Lower leg skin (tissue), 4 donors: ENCODE data around the gene KCNQ1OT1. TPM values are rescaled to one million over a fixed set of nuclear protein-coding genes. Genes with fewer than 3 reads are reported as not detected.

Experiments used
- DNase-seq, 2 donors: peaks; one replicate each; pipeline ENCODE4 v3.0.0-alpha.2; 2019; ENCODE audit warnings: low spot score in 2 of 2
- H3K4me3 ChIP-seq: fragments of 200-600 bp; sonication (generic); 2 replicates; pipeline ENCODE4 v1.5.1; 2017; ENCODE audit warnings: mild to moderate bottlenecking, low read depth; ENCODE audit not compliant: poor library complexity, severe bottlenecking
- POLR2A ChIP-seq, 2 donors: fragments of 450-650 bp; IDR thresholded peaks; one replicate each; pipeline ENCODE4 v1.6.1; 2016 to 2017; ENCODE audit warnings: antibody characterized with exemption in 2 of 2, mild to moderate bottlenecking in 1 of 2, moderate library complexity in 1 of 2
- WGBS, 2 donors: methylation state at CpG; one replicate each; pipeline ENCODE4 v1.1.5; 2018; 5-methylcytosine and 5-hydroxymethylcytosine counted together
- intact Hi-C: fragments of 100-400 bp; cut with DNase I; formaldehyde crosslinking; loops from one replicate; pipeline ENCODE4 v1.15.0; 2023; ENCODE audit warnings: low total_unique reads
- total RNA-seq, 4 donors: library from RNA; depleted of rRNA; stranded (reverse); fragments of >200 nt; gene quantifications; one replicate each; pipeline ENCODE4 v1.1.0, GENCODE V29; 2016
- TF ChIP-seq, protein P1 (sequence below), 3 donors: fragments of 450-650 bp; IDR thresholded peaks; one replicate each; pipeline ENCODE4 v1.5.1; 2016; ENCODE audit warnings: antibody characterized with exemption in 3 of 3, mild to moderate bottlenecking in 3 of 3, moderate library complexity in 2 of 3

The KCNQ1OT1 gene
- total RNA-seq, 4 donors from 2014 or later = 0.63 to 1.8 (median 0.91) TPM

DNA sequence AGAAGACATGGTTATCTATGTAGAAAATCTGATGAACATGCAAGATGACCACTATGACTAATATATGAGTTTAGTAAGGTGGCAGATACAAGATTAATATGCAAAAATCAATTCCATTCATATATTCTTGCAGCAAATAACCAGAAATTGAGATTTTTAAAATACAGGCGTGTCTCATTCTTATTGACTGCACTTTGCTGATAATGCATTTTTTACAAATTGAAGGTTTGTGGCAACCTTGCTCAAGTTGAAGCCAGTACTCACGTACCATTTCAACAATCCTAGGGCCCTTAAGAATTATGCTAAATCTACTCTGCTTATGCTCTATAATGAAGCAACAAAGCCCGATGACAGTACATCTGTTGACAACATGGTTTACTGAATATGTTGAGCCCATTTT lies 104.6 kb downstream of the KCNQ1OT1 start:
- intact Hi-C loops = no loop called here
- TF ChIP-seq, protein P1, sequence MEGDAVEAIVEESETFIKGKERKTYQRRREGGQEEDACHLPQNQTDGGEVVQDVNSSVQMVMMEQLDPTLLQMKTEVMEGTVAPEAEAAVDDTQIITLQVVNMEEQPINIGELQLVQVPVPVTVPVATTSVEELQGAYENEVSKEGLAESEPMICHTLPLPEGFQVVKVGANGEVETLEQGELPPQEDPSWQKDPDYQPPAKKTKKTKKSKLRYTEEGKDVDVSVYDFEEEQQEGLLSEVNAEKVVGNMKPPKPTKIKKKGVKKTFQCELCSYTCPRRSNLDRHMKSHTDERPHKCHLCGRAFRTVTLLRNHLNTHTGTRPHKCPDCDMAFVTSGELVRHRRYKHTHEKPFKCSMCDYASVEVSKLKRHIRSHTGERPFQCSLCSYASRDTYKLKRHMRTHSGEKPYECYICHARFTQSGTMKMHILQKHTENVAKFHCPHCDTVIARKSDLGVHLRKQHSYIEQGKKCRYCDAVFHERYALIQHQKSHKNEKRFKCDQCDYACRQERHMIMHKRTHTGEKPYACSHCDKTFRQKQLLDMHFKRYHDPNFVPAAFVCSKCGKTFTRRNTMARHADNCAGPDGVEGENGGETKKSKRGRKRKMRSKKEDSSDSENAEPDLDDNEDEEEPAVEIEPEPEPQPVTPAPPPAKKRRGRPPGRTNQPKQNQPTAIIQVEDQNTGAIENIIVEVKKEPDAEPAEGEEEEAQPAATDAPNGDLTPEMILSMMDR (IDR thresholded peaks at IDR 0.05) = no peak
- TF ChIP-seq POLR2A (IDR thresholded peaks at IDR 0.05) = no peak
- WGBS, 2 donors = 89% methylated on average over 3 of the region's 3 CpGs
- no peak overlapping the region for H3K4me3 ChIP-seq
- DNase-seq = no peak

DNA sequence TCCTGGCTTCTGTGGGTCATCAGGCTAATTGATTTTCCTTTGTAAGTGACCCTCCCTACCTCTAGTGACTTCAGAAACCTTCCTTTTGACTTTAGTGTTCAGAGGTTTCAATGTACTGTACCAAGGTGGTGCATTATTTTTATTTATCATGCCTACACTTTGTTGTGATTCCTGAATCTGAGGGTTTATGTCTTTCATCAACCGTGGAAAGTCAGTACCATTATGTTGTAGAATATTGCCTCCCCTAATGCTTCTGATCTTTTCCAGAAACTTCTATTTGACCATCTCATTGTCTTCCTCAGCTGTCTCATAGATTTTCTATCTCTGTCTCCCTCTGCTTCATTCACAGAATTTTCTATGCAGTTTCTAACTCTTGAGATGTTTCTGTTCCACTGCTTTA lies 105.5 kb downstream of the KCNQ1OT1 start:
- intact Hi-C loops = no loop called here
- no peak overlapping the region for H3K4me3 ChIP-seq
- TF ChIP-seq, protein P1 (IDR thresholded peaks at IDR 0.05) = no peak
- TF ChIP-seq POLR2A (IDR thresholded peaks at IDR 0.05) = no peak
- WGBS, 2 donors = 88 to 96% methylated on average over 1 of the region's 1 CpG
- DNase-seq = no peak

DNA sequence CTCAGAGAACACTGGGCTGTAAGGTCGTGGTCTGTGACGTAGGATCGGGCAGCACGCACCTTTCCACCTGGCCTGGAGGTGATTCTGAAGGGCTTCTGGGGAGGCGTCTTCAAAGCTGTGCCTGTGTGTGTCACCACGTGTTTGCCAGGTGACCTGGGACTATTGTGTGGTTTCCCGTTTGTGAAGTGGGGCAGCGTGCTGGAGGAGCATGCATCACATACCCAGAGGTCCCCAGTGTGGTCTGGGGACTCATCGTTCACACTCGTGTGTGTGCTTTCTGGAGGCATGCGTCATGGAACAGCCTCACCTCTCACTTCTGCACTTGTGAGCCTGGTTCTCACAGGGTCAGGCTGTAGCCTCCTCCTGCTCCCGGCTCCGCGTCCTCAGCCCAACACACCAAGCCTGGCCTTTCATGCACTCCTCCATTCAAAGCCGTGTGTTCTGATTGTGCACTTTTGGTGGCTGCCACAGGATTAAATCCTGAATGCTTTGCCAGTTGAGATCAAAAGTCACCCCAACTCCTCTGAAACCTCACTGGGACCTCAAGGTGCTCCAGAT lies 106.3 kb downstream of the KCNQ1OT1 start:
- no peak overlapping the region for H3K4me3 ChIP-seq
- no peak for TF ChIP-seq POLR2A (IDR thresholded peaks at IDR 0.05)
- TF ChIP-seq, protein P1 (IDR thresholded peaks at IDR 0.05) = no peak
- WGBS, 2 donors = 90 to 92% methylated on average over 15 of the region's 15 CpGs
- intact Hi-C loops = no loop called here
- DNase-seq = no peak

DNA sequence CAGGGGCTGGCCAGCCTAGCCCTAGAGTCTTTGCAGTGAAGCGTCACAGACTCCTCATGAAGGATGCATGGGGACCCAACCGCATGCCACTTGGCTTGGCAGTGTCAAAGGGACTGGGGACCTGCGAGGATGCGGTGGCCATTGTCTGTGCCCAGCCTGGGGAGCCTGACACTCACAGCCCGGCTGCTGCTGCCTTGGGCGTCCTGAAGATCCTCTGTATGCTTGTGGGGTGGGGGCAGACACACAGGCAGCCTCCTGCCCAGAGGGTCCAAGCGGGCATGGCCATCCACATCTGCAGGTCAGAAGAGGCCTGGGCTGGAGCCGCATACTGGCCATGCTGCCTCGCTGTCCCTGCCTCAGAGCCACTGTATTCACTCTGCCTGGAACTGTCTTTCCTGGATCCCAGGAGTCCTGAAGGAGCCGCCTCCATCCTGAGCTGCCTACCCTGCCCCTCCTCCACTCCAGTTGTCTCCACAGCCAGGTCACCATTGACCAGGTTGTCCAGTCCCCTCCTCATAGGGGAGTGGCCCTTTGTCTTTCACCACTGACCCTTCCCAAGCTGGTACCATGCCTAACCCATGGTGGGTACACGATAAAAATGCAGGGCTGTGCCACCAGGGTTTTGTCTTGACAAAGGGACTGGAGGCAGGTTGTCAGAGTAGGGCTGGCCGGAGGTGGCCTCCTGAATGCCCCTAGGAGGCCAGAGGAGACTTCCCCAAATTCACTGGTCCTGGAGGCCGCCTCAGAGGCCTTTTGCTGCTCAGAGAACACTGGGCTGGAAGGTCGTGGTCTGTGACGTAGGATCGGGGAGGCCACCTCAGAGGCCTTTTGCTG lies 107.0 kb downstream of the KCNQ1OT1 start:
- WGBS, 2 donors = 95 to 96% methylated on average over 12 to 16 of the region's 16 CpGs
- no peak overlapping the region for H3K4me3 ChIP-seq
- TF ChIP-seq, protein P1 (IDR thresholded peaks at IDR 0.05) = no peak
- no peak for TF ChIP-seq POLR2A (IDR thresholded peaks at IDR 0.05)
- intact Hi-C loops = no loop called here
- DNase-seq = no peak

DNA sequence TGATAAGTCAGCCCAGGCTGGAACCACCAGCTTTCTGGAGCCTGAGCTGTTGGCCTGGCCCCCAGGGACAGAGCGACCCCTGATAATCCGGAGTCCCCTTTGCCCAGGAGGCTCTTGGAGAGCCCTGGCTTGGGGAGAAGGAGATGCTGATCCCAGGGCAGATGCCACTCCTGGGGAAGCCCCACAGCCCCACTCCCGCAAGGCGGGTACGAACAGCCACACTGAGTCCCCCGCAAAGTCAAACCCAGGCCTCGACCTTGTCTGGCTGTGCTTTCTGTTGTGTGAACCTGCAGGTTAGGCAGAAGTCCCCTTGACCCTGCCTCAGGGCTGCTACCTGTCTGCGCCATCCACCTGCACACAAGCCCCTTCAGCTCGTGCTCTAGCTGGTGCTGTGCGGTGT lies 108.0 kb downstream of the KCNQ1OT1 start:
- no peak for DNase-seq
- no peak overlapping the region for H3K4me3 ChIP-seq
- no peak for TF ChIP-seq POLR2A (IDR thresholded peaks at IDR 0.05)
- TF ChIP-seq, protein P1 (IDR thresholded peaks at IDR 0.05) = no peak
- intact Hi-C loops = no loop called here
- WGBS, 2 donors = 84 to 90% methylated on average over 5 to 10 of the region's 10 CpGs
